Stromal cell of bone marrow (primary cell): ENCODE measurements around the gene ERBB2.

Source experiments
- DNase-seq: peaks from one replicate; pipeline ENCODE4 v3.0.0-alpha.2; 2012; ENCODE audit warnings: low read depth

ERBB2 gene

DNA sequence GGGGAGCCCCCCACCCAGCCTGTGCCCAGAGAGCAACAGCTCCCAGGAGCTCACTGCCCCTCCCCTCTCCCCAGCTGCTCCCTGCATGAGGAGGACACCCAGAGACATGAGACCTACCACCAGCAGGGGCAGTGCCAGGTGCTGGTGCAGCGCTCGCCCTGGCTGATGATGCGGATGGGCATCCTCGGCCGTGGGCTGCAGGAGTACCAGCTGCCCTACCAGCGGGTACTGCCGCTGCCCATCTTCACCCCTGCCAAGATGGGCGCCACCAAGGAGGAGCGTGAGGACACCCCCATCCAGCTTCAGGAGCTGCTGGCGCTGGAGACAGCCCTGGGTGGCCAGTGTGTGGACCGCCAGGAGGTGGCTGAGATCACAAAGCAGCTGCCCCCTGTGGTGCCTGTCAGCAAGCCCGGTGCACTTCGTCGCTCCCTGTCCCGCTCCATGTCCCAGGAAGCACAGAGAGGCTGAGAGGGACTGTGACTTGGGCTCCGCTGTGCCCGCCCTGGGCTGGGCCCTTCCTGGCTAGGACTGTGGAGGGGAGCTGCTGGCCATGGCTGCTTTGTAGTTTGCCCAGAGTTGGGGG lies 34.1 kb upstream of the ERBB2 start:
- no peak for DNase-seq

DNA sequence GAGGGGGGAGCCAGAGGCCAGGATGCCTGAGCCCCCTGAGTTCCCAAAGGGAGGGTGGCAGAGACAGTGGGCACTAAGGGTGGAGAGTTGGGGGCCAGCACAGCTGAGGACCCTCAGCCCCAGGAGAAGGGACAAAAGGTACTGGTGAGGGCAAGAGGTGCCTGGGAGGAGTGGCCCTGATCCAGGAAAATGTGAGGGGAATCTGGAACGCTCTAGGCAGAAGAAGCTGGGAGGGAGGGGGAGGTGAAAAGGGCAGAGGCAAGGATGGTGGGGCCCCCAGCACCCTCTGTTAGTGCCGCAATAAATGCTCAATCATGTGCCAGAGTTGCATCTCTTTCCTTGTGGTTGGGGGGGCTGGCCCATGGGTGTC lies 33.6 kb upstream of the ERBB2 start:
- no peak for DNase-seq

DNA sequence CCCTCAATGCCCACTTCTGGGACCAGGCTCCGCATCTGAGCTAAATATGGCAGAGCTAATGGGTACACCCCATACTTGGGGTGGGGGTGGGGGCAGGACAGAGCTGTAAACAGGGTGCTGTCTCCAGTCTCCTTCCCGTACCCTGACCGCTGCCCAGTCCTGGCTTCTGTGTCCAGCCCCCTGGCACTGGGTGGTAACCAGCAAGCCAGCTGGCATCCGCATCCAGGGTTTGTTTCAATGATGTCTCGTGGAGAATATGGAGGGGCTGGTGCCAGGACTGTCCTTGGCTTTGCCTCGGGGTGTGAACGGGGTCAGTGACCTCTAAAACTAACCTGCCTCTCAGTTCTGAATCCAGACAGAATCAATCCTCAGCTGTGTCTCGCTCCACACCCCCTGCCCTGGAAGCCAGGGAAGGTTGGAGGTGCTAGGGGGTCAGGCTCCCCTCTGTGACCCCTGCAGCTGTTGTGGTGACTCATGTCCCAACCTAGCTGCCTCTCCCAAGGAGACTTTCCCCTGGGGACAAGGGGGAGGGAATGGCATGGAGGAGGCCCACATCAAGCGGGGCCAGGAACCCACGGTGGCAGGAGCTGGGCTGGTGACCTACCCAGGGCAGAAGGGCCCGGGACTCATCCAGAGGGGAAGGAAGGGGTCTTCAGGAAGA lies 33.1 kb upstream of the ERBB2 start:
- DNase-seq, result no peak

GRCh38 chr17:39667262-39667944 lies 32.5 kb upstream of the ERBB2 start:
- DNase-seq, result no peak

DNA sequence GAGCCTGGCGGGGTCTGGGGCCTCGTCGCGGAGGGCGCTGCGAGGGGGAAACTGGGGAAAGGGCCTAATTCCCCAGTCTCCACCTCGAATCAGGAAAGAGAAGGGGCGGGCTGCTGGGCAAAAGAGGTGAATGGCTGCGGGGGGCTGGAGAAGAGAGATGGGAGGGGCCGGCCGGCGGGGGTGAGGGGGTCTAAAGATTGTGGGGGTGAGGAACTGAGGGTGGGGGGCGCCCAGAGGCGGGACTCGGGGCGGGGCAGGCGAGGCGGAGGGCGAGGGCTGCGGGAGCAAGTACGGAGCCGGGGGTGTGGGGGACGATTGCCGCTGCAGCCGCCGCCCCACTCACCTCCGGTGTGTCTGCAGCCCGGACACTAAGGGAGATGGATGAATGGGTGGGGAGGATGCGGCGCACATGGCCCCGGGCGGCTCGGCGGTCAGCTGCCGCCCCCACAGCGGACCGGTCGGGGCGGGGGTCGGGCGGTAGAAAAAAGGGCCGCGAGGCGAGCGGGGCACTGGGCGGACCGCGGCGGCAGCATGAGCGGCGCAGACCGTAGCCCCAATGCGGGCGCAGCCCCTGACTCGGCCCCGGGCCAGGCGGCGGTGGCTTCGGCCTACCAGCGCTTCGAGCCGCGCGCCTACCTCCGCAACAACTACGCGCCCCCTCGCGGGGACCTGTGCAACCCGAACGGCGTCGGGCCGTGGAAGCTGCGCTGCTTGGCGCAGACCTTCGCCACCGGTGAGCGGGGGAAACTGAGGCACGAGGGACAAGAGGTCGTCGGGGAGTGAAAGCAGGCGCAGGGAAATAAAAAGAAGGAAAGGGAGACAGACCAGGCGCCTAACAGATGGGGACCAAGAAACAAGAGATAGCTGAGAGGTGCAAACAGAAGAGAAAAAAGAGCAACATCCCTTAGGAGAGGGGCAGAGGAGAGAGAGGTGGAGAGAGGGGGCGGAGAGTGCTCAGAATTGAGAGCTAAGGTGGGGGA lies 31.6 kb upstream of the ERBB2 start, which contains the start of gene PNMT:
TSS of gene PNMT (plus strand) at position 509 of the 980 bp plus-strand sequence. CDS start at position 532, 23 bp downstream.
- peak; percentile 13 for DNase-seq

- no peak for DNase-seq
These were observed 29.7 kb upstream of the ERBB2 start for GRCh38 chr17:39669897-39670735.

DNA sequence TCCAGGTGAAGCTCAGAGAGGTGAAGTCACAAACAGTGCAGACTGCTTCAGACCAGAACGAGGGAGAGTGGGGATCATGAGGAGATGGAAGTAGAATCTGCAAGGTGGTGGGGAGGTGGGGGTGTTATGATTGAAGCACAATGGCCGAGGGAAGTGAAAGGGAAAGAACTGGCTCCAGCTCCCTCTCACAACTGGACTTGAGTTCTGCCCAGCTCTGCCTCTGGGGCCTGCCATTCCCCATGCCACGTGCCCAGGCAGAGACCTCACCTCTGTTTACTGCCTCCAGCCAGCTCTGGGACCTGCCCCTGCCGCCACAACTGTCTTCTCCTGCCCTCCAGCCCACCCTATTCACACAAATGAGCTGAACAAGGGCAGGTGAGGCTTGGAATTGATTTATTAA lies 29.1 kb upstream of the ERBB2 start:
- DNase-seq, result no peak

GRCh38 chr17:39671651-39672521 lies 28.0 kb upstream of the ERBB2 start:
- DNase-seq, result no peak

- DNase-seq, result no peak
These were observed 27.1 kb upstream of the ERBB2 start for GRCh38 chr17:39672522-39673334.

DNA sequence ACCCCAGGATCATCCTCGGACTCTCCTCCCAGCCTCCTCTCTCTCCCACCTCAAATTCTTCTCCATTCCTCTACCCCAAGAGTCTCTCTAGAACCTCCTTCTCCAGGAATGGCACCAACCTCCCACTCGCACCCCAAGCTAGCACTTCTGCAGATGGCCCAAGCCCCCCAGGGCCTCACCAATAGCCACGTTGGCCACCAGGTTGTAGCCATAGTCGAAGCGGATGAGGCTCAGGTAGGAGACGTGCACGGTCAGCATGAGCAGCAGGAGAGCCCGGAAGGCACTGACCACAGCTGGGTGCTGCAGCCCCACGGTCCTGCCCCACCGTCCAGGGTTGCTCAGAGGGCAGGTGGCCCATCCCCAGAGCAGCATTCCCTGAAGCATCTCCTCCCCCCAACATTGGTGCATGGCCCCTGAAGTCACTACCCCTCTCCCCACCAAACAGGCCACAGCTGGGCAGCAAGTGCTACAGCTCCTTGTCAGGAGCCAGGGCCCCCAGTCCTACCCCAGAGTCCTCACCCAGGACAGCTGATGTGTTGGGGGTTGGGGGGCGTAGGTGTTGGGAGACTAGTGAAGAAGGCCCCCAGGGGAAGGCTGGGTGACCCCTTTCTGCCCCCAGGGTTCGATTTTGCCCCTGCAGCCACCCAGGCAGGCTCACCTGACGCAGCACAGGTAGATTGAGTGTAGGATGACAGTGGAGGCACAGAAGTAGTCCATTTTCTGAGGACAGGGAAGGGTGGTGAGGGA lies 26.4 kb upstream of the ERBB2 start:
- DNase-seq, result no peak

DNA sequence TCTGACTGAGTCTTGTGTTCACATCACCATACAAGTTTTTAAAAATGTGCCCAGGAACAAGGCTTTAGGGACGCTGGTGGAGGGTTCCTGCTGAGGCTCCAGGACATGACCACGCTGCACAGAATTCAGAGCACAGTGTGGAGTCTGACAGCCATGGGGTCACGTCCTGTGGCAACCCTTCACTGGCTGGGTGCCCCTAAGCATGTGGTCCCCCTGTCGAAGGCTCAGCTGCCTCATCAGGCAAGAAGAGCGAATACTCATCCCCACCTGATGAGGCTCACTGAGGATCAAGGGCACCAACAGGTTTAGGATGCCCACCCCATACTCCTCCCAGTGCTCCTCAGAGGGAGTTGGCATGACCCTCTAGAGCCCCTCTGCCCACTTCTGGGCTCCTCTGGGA lies 25.7 kb upstream of the ERBB2 start:
- DNase-seq, result no peak

DNA sequence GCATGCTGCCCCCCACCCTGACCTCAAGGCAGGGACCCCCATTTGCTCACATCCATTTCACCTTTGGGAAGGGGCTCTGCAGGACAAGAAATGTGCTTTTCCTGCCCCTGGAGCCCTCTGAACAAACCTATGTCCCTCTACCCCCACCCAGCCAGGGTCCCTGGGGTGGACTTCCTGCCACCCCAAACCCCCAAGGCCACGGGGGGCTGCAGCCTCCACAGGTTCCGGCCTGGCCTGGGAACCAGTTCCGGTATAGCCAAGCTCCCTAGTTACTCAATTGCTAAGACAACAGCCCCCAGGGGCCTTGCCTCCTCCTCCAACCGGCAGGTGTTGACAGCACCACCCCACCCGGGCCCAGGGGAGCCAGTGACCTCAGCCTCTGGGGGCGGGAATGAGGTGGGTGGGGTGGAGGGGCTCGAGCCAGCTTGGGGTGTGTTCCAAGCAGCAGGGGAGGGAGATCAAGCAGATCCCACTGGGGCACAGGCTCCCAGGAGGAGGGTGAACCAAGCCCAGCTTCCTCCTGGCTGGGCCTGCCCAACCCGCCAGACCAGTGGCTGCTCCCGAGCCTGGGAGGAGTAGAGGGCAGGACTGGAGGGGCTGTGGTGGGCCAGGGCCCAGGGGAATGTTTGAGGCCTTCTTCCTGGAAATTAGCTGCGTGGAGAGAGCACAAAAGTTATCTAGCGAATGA lies 25.0 kb upstream of the ERBB2 start:
- no peak for DNase-seq

- DNase-seq, result no peak
These were observed 24.3 kb upstream of the ERBB2 start for GRCh38 chr17:39675390-39676082.

- no peak for DNase-seq
These were observed 23.6 kb upstream of the ERBB2 start for GRCh38 chr17:39676198-39676819.

- DNase-seq, result no peak
These were observed 22.8 kb upstream of the ERBB2 start for GRCh38 chr17:39677072-39677471.

GRCh38 chr17:39677542-39678339 lies 22.1 kb upstream of the ERBB2 start:
- DNase-seq, result no peak
